ENCODE results near the gene IGF2R.

- TF ChIP-seq TAF1 (IDR thresholded peaks at IDR 0.05; ENCODE audit: borderline replicate concordance, low read depth, low read length) (no peak), POLR2AphosphoS5 (IDR thresholded peaks at IDR 0.05; ENCODE audit: low read depth, low read length) (no peak)
Observed at GRCh38 chr6:159985296-159985945, 16.5 kb downstream of the IGF2R start.

Data from GM12892 (cell line).